ENCODE results near the gene NIN.

DNA sequence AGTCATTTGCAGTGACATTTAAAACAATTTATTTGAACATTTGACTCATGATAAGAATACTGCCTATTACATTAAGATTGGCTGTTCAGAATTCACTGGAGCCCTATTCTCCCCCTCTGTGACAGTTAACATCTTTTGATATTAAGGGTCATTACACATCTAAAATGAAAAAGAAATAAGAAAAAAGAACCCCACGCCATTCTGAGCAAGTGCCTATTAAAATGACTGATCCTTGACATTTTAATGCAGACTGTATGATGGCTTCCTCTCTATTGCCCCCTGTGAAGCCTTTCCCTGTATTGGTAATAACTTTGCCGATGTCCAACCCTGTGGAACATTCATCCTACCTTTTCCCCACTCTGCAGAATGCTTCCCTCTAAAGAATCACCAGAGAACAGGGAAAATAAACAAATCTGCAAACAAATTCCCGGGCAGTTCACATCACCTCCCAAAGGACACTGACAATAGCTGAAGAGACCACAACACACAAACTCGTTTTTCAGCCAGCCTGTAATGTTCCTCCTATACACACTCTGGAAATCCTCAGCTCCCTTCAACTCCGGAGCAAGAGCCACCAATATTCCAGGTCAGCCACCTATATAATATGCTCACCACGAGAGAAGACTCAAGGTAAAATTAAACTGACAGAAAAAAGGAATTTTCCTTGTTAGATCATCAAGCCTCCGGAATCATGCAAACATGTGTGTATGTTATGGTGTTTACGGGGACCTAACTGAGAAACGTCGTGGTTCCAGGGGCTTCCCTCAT lies 2.1 kb downstream of the NIN start:
- TF ChIP-seq, protein P1, sequence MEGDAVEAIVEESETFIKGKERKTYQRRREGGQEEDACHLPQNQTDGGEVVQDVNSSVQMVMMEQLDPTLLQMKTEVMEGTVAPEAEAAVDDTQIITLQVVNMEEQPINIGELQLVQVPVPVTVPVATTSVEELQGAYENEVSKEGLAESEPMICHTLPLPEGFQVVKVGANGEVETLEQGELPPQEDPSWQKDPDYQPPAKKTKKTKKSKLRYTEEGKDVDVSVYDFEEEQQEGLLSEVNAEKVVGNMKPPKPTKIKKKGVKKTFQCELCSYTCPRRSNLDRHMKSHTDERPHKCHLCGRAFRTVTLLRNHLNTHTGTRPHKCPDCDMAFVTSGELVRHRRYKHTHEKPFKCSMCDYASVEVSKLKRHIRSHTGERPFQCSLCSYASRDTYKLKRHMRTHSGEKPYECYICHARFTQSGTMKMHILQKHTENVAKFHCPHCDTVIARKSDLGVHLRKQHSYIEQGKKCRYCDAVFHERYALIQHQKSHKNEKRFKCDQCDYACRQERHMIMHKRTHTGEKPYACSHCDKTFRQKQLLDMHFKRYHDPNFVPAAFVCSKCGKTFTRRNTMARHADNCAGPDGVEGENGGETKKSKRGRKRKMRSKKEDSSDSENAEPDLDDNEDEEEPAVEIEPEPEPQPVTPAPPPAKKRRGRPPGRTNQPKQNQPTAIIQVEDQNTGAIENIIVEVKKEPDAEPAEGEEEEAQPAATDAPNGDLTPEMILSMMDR (IDR thresholded peaks at IDR 0.05) = no peak
- no peak for TF ChIP-seq POLR2A (IDR thresholded peaks at IDR 0.05)
- no peak for TF ChIP-seq EP300 (IDR thresholded peaks at IDR 0.05; ENCODE audit: low read depth)

Measured in transverse colon (tissue), 3 donors.